Osteocyte (in vitro differentiated cells): ENCODE data around the gene THRB. TPM values are rescaled to one million over a fixed set of nuclear protein-coding genes. Genes with fewer than 3 reads are reported as not detected.

Experiments
- DNase-seq: peaks from one replicate; pipeline ENCODE4 v3.0.0; 2021; ENCODE audit warnings: mixed read lengths; ENCODE audit not compliant: unreplicated experiment; ENCODE audit errors: extremely low spot score
- H3K27ac Mint-ChIP-seq: one replicate; pipeline ENCODE4 v1.8.0; 2021; ENCODE audit warnings: mild to moderate bottlenecking, mixed read lengths; ENCODE audit not compliant: unreplicated experiment
- H3K27me3 Mint-ChIP-seq: one replicate; pipeline ENCODE4 v1.8.0; 2021; ENCODE audit warnings: mixed read lengths; ENCODE audit not compliant: unreplicated experiment
- H3K36me3 Mint-ChIP-seq: one replicate; pipeline ENCODE4 v1.8.0; 2021; ENCODE audit warnings: mixed read lengths; ENCODE audit not compliant: unreplicated experiment
- H3K4me1 Mint-ChIP-seq: one replicate; pipeline ENCODE4 v1.8.0; 2021; ENCODE audit warnings: mixed read lengths; ENCODE audit not compliant: unreplicated experiment
- H3K4me3 Mint-ChIP-seq: one replicate; pipeline ENCODE4 v1.8.0; 2021; ENCODE audit warnings: mild to moderate bottlenecking, moderate library complexity, mixed read lengths; ENCODE audit not compliant: unreplicated experiment
- H3K9me3 Mint-ChIP-seq: one replicate; pipeline ENCODE4 v1.8.0; 2021; ENCODE audit warnings: mixed read lengths; ENCODE audit not compliant: unreplicated experiment
- total RNA-seq: library from RNA; stranded (reverse); gene quantifications from 2 replicates; pipeline ENCODE4 v1.2.1, GENCODE V29; 2021
- TF ChIP-seq, protein P1 (sequence below): fragments of 200-600 bp; sonication (generic); IDR thresholded peaks from 2 replicates; pipeline ENCODE4 v1.5.0; 2021; ENCODE audit warnings: antibody characterized with exemption, mild to moderate bottlenecking, moderate library complexity

The THRB gene
- total RNA-seq, 1 donor from 2014 or later, result 4.6 TPM

DNA sequence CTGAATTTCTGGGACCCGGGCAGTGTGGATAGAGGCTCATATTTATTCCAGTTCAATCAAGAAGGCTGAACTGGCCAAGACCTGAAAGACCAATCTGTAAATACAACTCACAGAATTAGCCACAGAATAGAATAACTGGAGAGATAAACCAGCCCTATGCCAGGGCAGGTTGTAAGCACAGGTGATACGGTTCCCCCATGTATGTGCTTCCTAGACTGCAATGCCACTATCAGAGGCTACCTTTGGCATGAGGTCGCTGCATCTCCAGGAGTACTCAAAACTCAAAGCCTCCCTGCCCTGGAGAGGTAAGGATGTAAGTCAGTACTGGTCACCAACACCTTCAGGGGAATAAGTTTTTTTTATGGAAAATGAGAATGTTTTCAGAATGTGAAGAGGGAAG lies 314.0 kb downstream of the THRB start:
- Mint-ChIP-seq H3K9me3 (no peaks in the 10 kb centered on the region), H3K4me1 (peaks cover 6% of the 10 kb centered on the region), H3K27me3 (no peaks in the 10 kb centered on the region), H3K27ac (no peak overlapping the region), H3K4me3 (no peak overlapping the region), H3K36me3 (no peaks in the 10 kb centered on the region)
- TF ChIP-seq, protein P1, sequence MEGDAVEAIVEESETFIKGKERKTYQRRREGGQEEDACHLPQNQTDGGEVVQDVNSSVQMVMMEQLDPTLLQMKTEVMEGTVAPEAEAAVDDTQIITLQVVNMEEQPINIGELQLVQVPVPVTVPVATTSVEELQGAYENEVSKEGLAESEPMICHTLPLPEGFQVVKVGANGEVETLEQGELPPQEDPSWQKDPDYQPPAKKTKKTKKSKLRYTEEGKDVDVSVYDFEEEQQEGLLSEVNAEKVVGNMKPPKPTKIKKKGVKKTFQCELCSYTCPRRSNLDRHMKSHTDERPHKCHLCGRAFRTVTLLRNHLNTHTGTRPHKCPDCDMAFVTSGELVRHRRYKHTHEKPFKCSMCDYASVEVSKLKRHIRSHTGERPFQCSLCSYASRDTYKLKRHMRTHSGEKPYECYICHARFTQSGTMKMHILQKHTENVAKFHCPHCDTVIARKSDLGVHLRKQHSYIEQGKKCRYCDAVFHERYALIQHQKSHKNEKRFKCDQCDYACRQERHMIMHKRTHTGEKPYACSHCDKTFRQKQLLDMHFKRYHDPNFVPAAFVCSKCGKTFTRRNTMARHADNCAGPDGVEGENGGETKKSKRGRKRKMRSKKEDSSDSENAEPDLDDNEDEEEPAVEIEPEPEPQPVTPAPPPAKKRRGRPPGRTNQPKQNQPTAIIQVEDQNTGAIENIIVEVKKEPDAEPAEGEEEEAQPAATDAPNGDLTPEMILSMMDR, result no peak
- DNase-seq, result no peak

DNA sequence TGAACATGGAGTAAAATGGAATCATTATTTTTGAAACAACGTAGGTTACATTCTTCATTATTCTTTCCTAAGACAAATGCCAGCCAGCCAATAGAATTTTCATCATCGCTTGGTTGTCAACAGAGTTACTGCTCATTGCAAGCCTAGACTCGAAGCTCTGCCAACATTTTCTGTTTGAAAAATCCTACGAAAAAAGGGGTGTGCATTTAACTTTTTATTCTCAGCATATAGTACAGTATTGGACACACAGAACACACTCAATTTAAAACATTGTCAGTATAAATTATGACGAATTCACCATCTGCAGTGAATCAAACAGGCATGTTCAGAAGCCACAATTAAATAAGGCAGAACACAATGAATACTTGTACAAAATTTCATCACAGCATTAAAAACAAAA lies 317.4 kb downstream of the THRB start:
- H3K36me3 Mint-ChIP-seq, result no peaks in the 10 kb centered on the region
- H3K27ac Mint-ChIP-seq, result no peak overlapping the region
- no peaks in the 10 kb centered on the region for H3K9me3 Mint-ChIP-seq
- no peaks in the 10 kb centered on the region for H3K4me1 Mint-ChIP-seq
- TF ChIP-seq, protein P1, result no peak
- H3K27me3 Mint-ChIP-seq, result no peaks in the 10 kb centered on the region
- no peak overlapping the region for H3K4me3 Mint-ChIP-seq
- DNase-seq, result no peak

DNA sequence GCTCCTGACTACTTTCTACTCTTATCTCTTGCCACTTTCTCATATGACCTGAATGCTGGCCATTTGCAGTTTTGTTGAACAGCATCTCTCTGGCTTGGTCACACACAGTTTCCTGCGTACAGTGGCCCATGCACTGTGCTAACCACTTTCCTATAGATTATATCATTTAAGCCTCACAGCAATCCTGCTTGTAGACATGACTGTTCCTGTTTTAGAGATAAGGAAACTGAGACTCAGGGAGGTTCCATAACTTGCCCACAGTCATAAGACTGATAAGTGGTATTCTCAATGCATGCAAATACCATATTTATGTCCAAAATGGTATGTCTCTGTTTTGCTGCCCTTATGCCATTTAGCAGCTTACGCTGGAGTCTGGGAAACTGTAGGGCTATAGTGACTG lies 320.0 kb downstream of the THRB start:
- H3K9me3 Mint-ChIP-seq, result no peaks in the 10 kb centered on the region
- H3K4me1 Mint-ChIP-seq, result no peaks in the 10 kb centered on the region
- H3K27ac Mint-ChIP-seq, result no peak overlapping the region
- H3K36me3 Mint-ChIP-seq, result no peaks in the 10 kb centered on the region
- H3K4me3 Mint-ChIP-seq, result no peak overlapping the region
- H3K27me3 Mint-ChIP-seq, result no peaks in the 10 kb centered on the region
- TF ChIP-seq, protein P1, result no peak
- DNase-seq, result no peak

DNA sequence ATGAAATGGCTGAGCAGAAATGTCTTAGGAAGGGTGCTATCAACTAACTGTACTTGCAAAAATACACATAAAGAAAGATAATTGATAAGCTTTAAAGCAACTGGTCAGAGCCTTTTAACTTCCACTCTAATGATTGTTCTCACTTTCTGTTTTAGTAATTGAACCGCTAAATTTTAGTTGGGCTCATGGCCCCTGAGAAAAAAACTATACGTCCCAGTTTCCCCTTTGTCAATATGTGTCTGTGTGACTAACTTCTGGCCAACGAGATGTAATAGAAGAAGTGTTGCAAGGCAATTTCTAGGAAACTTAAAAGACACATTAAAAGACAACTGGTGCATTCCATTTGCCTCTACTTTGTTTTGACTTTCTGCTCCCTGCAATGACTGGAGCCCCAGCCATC lies 325.7 kb downstream of the THRB start:
- H3K27ac Mint-ChIP-seq, result no peak overlapping the region
- TF ChIP-seq, protein P1, result no peak
- H3K27me3 Mint-ChIP-seq, result no peaks in the 10 kb centered on the region
- H3K9me3 Mint-ChIP-seq, result no peaks in the 10 kb centered on the region
- no peaks in the 10 kb centered on the region for H3K36me3 Mint-ChIP-seq
- H3K4me1 Mint-ChIP-seq, result no peaks in the 10 kb centered on the region
- no peak for DNase-seq
- H3K4me3 Mint-ChIP-seq, result no peak overlapping the region

DNA sequence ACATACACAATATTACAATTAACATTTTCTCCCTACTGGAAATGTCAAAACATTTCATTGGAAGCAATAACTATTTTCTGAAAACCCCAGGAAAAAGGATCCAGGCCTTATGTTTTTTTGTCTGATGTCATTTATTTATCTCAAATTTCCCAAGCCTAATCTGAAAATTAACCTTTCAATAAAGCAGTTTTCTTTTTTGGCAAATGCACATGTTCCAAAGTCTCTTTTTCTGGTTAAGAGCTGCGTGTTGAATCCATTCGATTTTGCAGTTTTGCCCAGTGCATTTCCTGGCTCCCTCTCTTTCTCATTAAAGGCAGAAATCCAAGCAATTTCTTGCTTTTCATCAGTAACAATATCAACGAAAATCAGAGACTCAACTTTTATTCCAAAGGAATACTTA lies 327.2 kb downstream of the THRB start:
- no peaks in the 10 kb centered on the region for H3K36me3 Mint-ChIP-seq
- peaks cover 1% of the 10 kb centered on the region for H3K4me1 Mint-ChIP-seq
- H3K4me3 Mint-ChIP-seq, result no peak overlapping the region
- no peaks in the 10 kb centered on the region for H3K9me3 Mint-ChIP-seq
- TF ChIP-seq, protein P1, result no peak
- DNase-seq, result no peak
- no peaks in the 10 kb centered on the region for H3K27me3 Mint-ChIP-seq
- H3K27ac Mint-ChIP-seq, result no peak overlapping the region
